ENCODE data around the gene SOX12.
A peak's percentile ranks its signal among the peaks of the same experiment; 100 is the strongest.

Gene SOX12

DNA sequence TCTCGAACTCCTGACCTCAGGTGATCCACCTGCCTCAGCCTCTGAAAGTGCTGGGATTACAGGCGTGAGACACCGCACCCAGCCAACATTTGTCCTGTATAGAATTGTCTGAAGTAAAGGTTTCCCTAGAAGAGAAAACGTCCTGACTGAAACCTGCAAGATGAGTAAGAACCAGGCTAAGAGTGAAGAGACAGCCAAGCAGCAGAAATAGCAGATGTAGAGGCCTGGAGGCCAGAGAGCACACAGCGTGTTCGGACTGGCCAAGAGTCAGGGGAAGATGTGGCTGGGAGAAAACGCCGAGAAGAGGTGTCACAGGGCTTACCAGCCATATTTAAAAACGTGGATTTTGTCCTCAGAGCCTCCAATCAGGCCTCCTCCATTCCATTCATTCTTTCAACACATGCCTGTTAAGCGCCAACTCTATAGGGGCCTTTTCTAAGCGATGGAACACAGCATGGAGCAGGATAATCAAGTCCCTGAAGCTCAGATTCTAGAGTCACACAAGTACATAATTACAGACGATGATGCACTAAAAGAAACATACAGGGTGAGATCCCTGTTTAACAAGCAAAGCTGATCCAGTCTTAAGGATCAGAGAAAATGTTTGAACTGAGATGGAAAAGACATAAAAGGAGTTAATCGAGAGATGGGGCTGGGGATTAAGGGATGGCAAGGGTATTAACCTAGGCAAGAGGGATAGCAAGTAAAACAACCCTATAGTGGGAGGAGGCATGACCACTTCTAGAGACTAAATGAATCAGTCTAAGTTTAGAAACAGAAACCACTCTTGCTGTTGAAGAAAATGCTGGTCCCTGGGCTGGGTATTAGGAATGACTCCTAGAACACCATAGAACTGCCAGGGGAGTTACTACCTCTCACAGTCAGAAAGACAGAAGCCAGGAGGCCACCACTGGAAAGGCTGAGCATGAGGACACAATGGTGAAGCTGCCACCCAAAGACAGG lies 23.2 kb upstream of the SOX12 start:
- no peak for DNase-seq

DNA sequence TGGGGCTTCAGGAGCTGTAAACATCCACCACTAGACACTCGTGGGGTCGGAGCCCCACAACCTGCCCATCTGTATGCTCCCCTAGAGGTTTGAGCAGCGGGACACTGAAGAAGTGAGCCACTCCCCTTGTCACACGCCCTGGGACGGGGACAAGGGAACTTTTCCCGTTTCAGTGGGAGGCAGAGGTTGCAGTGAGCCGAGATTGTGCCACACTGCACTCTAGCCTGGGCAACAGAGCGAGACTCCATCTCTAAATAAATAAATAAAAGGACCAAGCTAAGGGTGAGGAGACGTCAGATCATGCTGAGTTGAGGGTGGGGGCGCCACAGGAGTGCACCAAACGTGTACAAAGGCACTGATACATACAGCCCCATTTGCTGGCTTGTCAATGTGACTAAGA lies 19.6 kb upstream of the SOX12 start:
- DNase-seq: no peak

DNA sequence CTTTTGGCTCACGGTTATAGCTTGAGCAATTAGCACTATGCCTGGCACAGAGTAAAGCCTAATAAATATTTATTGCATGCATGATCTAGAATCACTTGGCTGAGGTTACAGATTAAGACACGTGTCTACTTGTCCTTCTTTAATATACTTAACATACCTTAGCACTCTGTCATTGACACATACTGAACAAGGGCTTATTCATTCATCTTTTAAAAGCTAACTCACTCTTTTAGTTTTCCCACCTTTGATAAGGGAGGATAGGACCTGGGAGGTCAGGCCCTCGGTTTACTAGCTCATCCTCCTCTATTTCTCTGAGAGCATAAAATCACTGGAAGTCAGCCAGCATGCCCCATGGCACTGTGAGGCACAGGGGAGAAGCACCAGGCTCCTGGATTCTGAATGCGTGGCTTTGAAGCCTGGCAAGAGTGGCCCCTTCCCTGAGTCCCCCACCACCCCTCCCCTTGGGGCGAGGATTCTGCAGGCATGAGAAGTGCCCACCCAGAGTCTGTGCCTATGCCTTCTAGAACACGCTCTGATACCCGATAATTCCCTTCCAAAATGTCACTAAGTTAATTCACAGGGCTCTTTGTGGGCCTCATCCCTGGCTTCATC lies 16.8 kb upstream of the SOX12 start:
- no peak for DNase-seq

DNA sequence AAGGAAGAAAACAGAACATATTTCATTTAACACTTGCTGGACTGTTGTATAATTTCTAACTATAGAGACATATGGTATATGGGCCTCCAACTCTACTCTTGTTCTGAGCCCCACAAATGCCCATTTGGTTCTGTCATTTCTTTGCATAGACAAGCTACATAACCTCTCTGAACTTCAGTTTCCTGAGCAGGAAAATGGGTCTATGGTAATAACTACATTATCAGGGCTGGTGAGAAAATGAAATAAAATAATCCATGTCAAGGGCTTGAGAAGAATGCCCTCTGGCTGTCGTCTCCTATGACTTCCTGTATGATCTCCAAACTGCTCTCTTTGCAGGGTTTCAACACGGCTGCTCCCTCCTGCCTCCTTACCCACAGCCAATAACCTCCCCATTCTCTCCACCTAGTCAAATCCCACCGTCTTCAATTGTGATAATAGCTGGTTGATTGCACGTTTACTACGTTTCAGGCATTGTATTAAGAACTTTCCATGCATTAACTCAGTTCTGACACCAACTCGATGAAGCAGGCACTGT lies 16.0 kb upstream of the SOX12 start:
- DNase-seq: peak; percentile 55

DNA sequence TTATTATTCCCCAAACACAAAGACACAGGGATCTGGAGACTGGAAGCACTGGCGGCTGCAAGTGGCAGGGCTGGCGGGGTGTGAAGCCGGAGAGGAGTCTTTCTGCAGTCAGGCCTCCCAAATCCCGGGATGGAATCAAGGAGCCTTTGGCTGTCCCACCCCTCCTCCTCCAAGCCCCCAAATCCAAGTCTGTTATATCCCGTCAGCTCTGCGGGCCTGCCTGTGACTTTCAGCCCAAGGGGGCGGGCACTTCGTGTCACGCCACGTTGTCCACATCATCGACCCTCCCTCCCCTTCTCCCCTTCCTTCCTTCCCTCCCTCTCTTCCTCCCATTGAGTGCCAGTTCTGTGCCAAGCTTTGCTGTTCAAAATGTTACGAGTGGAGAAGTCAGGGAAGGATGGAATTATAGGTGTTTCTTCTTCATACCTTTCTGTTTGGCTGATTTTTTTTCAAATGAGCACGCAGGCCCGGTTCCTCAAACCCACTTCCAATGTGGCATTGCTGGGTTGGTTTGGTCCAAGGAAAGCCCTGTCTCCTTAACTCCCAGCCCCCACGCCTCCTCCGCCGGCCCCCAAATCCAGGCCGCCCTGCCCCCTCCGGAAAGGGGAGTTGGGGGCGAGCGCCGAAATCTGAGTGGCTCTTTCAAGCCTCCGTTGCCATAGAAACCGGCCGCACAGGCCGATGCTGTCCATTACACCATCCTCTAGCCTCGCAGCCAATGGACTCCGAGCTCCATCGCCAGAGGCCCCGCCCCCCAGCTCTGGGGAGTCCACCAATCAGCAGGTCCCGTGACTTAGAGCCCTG lies 15.3 kb upstream of the SOX12 start:
- DNase-seq: peak; percentile 100

DNA sequence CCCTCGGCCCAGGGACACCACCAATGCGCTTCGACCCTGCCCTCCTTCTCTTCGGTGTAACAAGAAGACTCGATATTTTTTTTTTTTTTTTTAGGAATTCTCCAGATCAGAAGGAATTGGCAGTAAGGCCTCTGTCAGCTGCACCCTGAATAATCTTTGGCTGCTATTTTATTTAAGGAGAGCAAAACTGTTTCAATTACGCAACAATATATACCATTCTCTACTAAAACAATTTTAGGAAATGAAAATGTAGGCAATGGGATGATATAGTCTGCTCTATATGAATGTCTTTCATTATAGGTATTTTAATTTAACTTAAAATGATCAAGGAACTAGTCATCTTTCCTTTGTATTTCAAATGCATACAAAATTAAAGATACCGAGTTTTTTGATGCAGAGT lies 14.7 kb upstream of the SOX12 start:
- no peak for DNase-seq

DNA sequence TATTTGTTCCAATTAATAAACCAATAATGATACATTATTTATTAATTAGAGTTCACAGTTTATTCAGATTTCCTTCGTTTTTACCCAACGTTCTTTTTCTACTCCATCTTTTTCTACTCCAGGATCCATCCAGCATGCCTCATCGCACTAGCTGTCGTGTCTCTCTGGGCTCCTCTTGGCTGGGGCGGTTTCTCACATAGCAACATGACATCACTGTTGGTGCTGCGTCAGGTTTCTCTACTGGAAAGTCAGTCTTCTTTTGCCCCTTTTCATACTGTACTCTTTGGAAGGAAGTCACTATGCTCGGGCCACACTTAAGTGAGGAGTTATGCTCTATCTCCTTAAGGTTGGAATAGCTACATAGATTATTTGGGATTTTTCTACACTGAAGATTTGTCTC lies 13.7 kb upstream of the SOX12 start:
- DNase-seq: no peak

DNA sequence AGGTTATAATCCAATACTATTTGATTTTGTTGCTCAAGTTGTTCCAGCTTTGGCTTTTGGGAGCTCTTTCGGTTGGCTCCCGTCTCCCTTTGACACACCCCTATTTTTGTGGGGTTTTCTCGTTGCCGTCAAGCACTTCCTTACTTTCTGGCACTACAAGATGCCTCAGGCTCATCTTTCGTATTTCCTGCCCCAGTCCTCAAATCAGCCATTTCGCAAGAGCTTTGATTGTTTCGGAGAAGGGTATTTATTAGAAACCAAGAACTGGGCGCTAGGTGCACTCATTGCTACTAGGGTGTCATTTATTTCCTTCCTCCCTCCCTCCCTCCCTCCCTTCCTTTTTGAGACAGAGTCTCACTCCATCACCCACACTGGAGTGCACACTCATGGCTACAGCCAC lies 13.3 kb upstream of the SOX12 start:
- no peak for DNase-seq

DNA sequence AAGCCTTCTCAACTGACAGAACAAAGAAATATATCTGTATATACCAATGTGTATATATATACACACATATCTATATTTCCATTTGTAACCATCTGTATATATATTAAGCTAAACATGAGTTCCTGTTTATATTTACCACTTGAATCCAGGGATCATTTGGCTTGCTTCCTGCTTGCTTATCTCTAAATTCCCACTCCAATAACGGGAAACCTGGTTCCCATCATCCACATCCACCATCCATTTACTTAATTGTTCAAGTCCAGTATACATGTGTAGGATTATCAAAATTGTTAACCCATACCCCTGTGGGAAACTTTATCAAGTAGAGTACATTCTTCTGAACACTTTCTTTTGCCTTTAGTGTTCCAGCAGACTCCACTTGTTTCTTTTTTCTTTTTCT lies 12.5 kb upstream of the SOX12 start:
- no peak for DNase-seq

DNA sequence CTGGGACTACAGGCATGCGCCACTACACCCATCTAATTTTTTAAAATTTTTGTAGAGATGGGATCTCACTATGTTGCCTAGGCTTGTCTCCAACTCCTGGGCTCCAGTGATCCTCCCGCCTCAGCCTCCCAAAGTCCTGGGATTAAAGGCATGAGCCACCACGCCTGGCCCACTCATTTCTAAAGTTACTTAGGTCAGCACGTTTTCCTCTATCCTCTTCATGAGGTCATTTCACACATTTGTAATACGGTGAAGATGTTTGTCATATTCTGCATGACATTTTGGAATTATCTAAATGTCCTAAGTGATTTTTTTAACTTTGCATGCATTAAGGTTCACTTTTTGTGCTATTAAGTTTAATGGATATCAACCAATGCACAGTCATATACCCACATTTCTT lies 11.9 kb upstream of the SOX12 start:
- DNase-seq: no peak

DNA sequence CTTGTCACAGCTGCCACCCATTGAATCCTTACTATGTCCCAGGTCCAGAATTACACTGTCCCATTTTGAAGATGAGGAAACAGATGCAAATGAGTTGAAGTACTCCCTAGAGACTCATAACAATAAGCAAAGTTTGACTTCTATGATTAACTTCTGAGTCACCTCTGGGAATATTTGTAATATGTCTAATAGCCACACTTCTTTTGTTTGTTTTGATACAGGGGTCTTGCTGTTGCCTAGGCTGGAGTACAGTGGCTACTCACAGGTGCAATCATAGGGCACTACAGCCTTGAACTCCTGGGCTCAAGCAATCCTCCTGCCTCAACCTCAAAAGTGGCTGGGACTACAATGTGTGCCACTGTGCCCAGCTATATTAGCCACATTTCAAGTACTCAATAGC lies 11.4 kb upstream of the SOX12 start:
- peak; percentile 64 for DNase-seq

DNA sequence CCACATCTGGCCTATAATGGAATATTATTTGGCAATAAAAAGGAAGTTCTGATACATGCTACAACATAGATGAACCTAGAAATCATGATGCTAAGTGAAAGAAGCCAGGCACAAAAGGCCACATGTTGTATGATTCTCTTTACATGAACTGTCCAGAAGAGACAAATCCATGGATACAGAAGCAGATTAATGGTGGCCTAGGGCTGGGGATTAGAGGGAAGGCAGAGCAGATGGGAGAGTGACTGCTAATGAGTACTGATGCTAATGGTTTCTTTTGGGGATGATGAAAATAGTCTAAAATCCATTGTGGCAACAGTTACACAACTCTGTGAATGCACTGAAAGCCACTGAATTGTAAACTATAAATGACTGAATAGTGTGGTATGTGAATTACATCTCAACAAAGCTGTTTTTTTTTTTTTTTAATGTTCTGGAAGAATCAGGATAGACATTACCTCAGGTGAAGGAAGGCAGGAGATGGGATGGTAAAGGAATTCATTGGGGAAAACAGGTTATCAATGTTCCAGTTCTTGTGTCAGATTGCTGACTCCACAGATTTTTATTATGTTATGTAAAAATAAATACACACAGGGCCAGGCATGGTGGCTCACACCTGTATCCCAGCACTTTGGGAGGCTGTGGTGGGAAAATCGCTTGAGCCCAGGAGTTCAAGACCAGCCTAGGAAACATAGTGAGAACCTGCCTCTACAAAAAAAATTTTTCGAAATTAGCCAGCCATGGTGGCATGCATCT lies 8.9 kb upstream of the SOX12 start:
- DNase-seq: no peak

DNA sequence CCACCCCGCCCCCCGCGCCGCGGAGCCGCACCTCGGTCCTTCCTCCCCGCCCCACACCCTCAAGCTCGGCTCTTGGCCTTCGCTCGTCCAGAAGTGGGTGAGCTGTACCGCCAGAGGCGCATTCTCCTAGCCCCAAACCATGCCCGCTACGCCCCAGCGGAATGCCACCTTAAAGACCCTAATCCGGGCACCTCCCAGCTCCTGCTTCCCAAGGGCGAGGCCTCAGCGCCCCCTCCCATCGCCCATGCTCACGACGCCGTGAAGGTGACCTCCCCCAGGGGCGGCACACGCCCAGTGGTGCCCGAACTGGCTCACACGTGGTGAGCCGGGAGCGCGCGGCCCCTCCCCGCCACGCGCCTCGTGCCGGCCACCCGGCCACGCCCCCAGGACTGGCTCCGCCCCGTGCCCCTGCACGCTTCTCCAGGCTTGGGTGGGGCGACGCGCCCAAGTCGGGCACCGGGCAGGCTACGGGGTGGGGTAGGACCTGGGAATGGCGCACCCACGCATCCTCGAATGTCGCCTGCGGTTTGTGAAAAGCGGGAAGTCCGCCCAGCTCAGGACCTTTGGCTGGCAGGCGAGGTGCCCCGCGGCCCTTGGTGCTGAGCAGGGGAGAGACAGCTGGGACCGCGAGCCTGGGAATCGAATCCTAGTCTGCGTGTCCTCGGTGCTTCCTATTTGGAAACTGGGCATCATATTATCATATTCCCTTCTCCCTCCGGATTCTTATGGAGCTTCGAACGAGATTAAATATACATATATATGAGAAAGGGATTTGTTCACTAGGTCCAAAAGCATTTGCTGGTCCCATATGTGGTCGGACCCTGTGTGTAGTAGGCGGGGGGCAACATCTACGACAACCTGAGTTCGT lies 941 bp upstream of the SOX12 start:
- peak; percentile 92 for DNase-seq

DNA sequence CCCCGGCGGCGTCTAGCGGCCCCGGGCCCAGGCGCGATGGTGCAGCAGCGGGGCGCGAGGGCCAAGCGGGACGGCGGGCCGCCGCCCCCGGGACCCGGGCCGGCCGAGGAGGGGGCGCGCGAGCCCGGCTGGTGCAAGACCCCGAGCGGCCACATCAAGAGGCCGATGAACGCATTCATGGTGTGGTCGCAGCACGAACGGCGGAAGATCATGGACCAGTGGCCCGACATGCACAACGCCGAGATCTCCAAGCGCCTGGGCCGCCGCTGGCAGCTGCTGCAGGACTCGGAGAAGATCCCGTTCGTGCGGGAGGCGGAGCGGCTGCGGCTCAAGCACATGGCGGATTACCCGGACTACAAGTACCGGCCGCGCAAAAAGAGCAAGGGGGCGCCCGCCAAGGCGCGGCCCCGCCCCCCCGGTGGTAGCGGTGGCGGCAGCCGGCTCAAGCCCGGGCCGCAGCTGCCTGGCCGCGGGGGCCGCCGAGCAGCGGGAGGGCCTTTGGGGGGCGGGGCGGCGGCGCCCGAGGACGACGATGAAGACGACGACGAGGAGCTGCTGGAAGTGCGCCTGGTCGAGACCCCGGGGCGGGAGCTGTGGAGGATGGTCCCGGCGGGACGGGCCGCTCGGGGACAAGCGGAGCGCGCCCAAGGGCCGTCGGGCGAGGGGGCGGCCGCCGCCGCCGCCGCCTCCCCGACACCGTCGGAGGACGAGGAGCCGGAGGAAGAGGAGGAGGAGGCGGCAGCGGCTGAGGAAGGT lies 715 bp downstream of the SOX12 start:
- peak; percentile 68 for DNase-seq

DNA sequence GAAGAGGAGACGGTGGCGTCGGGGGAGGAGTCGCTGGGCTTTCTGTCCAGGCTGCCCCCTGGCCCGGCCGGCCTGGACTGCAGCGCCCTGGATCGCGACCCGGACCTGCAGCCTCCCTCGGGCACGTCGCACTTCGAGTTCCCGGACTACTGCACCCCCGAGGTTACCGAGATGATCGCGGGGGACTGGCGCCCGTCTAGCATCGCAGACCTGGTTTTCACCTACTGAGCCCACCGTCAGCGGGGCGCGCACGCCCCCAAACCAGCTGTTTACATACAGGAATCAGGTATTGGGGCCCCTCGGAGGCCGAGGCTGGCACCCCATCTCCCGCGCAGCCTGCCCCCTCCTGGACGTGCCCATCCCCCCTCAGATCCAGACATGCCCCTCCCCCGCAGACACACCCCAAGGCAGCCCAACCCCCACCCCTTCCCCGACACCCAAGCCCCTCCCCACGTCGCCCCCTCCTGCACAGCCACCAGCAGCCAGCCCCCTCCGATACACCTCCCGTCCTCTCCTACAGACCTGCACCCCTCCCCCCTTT lies 1.4 kb downstream of the SOX12 start:
- DNase-seq: peak; percentile 62

DNA sequence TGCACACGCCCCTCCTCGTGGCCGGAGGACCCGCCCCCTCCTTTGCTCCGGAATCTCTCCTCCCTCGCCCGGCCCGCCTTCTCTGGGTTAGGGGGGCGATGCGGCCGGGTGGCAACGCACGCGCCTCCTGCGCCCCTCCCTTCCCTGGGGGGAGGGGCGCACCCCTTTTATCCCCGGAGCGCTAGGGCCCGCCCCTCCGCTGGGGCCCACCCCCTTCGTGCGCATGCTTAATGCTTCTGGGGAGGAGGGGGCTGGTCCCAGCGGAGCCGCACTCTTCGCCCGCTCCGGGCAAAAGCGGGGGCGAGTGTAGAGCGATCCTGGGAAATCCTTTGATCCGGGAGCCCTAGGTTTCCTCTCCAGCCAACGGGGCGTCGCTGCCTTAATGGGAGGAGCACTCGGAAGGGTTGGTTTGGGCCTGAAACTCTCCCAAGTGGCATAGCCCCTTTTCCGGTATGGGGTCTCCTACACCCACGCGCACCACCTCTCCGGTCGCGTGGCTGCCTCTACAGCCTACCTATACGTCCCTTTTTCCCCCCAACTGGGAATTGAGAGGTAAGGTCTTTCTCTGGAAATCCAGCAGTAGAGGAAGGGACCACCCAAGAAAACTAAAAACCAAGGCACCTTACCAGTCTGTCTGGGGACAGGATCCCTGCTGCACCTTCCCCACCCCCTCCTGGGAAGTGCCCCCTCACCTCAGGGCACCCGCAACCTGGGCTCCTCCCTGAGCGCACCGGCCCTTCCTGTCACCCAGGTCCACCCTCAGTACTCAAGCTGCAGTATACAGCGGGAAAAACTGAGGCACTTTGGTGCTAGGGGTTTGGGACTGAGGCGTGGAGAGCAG lies 2.1 kb downstream of the SOX12 start:
- DNase-seq: peak; percentile 97

DNA sequence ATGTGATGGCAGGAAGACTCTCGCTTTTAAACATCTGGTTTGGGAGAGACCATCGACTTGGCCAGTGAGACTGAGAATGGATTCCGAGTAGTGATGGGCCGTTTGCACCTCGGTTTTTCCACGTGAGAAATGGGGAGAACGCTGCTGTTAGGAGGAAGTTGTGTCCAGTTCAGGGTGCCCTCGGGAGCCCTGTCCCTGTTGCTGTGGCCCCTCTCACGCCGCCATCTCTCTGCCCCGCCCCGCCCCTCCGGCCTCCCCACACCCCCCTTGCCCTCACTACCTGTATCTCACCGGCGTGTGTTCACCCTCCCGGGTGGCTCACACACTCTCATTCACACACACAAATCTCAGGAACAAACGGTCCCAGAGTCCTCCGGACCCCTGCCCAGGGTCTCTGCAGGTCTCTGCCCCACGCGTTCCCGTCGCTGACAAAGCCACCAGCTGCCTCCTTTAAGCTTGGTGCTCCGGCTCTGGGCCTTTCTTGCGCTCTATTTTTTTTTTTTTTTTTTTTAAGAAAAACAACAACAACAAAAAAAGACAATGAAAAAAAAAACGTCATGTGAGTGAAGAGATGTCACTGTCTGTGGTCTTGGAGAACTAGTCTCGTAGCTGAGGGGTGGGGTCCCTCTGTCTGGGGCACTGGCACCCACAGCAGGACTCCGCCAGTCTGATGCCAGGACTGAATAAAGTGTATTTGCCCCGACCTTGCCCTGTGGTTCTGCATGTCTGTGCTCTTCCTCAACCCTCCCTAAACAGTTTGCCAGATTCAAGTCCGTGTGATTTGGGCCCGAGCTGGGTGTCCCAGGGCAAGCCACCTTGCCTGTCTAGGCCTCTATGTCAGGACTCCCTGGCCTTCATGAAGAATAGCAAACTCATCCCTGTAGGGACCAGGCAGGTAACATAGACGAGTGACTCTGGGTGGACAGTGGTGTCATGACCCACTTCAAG lies 2.9 kb downstream of the SOX12 start:
- DNase-seq: peak; percentile 18

DNA sequence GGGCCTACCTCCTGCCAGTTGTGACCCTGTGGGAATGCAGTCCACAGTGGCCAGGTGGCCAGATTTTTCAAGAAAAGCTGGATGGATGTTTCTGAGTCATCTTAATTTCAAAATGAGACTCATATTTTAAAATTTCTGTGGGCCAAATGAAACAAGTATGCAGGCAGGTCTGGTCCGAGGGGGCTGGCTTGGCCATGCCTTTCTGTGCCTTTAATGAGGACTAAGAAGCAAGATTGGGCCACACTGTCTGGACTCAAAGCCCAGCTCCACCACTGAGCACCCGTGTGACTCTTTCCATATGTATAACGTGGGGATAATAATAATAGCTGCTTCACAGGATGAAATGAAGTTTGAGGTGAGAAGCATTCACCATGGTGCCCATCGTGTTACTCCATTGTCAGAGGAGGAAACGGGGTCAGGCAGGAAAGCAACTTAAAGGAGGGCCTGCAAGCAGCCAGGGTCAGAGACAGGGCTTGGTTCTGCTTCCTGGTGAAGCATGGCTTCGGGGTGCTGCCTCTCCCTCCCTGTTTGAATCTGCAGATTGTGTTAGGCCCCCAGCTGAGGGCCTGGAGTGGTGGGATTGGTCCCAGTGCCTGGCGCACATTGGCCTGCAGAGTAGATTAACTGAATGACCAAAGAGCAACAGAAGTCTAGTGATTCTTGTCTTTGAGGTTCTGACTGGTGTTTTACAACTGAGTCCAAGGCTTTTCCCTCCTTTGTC lies 3.8 kb downstream of the SOX12 start:
- DNase-seq: no peak
